Upper lobe of right lung (tissue), 1 donor: Measurements from ENCODE around the gene UBC. TPM values are rescaled to one million over a fixed set of nuclear protein-coding genes. Genes with fewer than 3 reads are reported as not detected.
"Not testable (repeated sequence)": the region's sequence is repeated elsewhere in the genome, so short reads cannot be mapped to it uniquely, and the experiment has no call there.

ENCODE experiments used
- ATAC-seq: fragments of 200-7000 bp; cut with Tn5 transposase; one replicate; pipeline ENCODE4 v1.9.1; 2020; ENCODE audit warnings: mild to moderate bottlenecking, moderate library complexity
- DNase-seq: peaks from one replicate; pipeline ENCODE4 v3.0.0-alpha.2; 2020
- H3K27ac ChIP-seq: fragments of 200-600 bp; one replicate; pipeline ENCODE4 v1.8.0; 2022
- H3K27me3 ChIP-seq: fragments of 200-600 bp; one replicate; pipeline ENCODE4 v1.8.0; 2022; ENCODE audit warnings: mild to moderate bottlenecking
- H3K36me3 ChIP-seq: fragments of 200-600 bp; one replicate; pipeline ENCODE4 v1.8.0; 2022
- H3K4me1 ChIP-seq: fragments of 200-600 bp; one replicate; pipeline ENCODE4 v1.8.0; 2022
- H3K4me3 ChIP-seq: fragments of 200-600 bp; one replicate; pipeline ENCODE4 v1.8.0; 2022; ENCODE audit warnings: mild to moderate bottlenecking
- H3K9me3 ChIP-seq: fragments of 200-600 bp; one replicate; pipeline ENCODE4 v1.8.0; 2022
- intact Hi-C: fragments of 100-400 bp; cut with DNase I; formaldehyde crosslinking; loops from one replicate; pipeline ENCODE4 v1.11.0; 2022
- total RNA-seq: library from RNA; stranded (reverse); fragmentation: NEBNext Ultra II Directional; extraction: Animal tissue kit (Norgen Biotek cat#: 25700); gene quantifications from one replicate; pipeline ENCODE4 v1.2.1, GENCODE V29; 2021
- TF ChIP-seq, protein P1 (sequence below): fragments of 200-600 bp; IDR thresholded peaks from one replicate; pipeline ENCODE4 v1.8.0; 2022; ENCODE audit warnings: antibody characterized with exemption
- donor health status: DM: no; HTN: yes; CAD: no; lungs with severe emphysema.

Gene UBC
- total RNA-seq, 1 donor from 2014 or later = 1,107 TPM

DNA sequence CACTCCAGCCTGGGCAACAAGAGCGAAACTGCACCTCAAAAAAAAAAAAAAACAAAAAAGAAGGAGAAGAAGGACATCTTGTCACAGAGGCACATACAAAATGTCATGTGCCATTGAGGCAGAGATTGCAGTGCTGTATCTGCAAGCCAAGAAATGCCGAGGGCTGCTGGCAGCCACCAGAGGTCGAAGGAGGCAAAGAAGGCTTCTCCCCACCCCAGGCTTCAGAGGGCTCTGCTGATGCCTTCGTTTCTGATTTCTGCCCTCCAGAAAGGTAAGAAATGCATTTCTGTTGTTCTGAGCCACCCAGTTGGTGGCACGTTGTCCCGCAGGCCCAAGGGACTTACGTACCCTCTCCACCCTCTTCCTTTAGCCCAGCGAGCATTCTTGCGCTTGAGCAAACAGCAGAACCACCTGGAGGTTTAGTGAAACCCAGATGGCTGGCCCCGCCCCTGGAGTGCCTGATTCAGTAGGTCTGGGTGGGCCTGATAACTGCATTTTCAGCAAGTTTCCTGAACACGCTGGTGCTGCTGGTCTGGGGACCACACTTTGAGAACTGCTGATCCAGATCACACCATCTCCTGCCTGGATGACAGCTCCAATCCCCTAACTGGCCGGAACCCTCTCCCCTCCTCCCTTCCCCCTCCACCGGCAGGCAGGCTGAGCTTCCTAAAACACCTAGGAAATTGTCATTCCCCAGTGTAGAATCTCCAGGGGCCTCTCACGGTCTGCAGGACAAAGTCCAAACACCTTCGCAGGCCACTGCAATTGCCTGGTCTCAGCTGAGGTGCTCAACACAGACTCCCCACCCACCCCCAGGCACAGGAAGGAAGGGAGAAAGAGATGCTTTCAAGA is 29.6 kb downstream of the UBC start:
- intact Hi-C loops = no loop called here
- H3K4me3 ChIP-seq = no peak overlapping the region
- H3K36me3 ChIP-seq = no peaks in the 10 kb centered on the region
- H3K9me3 ChIP-seq = no peaks in the 10 kb centered on the region
- ATAC-seq = peak; percentile 65
- H3K4me1 ChIP-seq = no peaks in the 10 kb centered on the region
- no peak overlapping the region for H3K27ac ChIP-seq
- TF ChIP-seq, protein P1, sequence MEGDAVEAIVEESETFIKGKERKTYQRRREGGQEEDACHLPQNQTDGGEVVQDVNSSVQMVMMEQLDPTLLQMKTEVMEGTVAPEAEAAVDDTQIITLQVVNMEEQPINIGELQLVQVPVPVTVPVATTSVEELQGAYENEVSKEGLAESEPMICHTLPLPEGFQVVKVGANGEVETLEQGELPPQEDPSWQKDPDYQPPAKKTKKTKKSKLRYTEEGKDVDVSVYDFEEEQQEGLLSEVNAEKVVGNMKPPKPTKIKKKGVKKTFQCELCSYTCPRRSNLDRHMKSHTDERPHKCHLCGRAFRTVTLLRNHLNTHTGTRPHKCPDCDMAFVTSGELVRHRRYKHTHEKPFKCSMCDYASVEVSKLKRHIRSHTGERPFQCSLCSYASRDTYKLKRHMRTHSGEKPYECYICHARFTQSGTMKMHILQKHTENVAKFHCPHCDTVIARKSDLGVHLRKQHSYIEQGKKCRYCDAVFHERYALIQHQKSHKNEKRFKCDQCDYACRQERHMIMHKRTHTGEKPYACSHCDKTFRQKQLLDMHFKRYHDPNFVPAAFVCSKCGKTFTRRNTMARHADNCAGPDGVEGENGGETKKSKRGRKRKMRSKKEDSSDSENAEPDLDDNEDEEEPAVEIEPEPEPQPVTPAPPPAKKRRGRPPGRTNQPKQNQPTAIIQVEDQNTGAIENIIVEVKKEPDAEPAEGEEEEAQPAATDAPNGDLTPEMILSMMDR = no peak
- no peaks in the 10 kb centered on the region for H3K27me3 ChIP-seq
- DNase-seq = no peak

DNA sequence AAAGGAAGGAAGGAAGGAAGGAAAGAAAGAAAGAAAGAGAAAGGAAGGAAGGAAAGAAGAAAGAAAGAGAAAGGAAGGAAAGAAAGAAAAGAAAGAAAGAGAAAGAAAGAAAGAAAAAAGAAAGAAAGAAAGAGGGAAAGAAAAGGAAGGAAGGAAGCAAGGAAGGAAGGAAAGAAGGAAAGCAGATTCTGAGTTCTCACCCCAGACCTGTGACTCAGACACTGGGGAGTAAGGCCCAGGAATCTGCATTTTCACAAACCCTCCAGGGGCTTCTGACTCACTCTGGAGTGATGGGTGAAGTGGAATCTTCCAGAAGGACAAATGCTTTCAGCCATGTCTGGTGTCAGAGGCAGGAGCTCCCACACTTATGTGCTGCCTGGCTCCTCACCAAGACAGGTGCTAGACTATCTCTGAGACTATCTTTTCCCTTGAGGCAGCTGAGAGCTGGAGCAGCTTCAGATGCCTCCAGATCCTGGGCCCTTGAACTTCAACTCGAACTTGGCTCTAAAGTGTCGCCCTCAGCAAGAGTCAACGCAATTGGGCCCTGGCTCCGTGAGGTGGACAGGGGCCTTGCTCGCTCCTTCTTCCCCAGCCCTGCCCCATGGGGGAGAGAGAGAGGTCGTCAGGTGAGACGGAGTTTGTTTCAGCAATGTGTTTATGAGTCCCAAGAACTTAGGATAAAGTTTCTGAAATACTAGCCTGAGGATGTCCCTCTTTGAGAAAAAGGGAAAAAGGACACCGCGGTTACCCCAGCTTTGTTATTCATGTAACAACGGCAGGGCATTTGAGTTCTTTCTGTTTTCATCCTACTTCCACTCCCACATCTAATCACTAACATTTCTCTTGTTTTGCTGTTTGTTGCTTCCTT is 31.0 kb downstream of the UBC start:
- H3K36me3 ChIP-seq = no peaks in the 10 kb centered on the region
- no peak for ATAC-seq
- TF ChIP-seq, protein P1 = no peak
- no peaks in the 10 kb centered on the region for H3K9me3 ChIP-seq
- no peaks in the 10 kb centered on the region for H3K27me3 ChIP-seq
- intact Hi-C loops = no loop called here
- H3K4me1 ChIP-seq = no peaks in the 10 kb centered on the region
- H3K27ac ChIP-seq = no peak overlapping the region
- DNase-seq = no peak
- no peak overlapping the region for H3K4me3 ChIP-seq

DNA sequence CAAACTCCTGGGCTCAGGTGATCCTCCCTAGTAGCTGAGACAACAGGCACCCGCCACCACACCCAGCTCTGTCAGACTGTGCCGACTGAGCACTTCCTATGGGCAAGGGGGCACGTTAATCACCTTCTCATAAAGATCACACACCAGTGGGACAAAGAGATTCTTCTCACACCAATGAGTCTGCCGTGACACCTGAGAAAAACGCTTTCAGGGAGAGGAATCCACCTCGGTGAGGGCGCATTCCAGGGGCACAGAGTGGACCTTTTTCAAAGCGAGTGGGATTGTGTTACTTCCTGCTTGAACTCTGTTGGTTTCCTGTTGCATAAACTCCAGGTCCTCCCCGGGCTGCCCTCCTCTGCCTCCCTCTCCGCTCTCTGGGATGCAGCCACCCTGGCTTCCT is 33.3 kb downstream of the UBC start:
- intact Hi-C loops = no loop called here
- ATAC-seq = peak; percentile 67

DNA sequence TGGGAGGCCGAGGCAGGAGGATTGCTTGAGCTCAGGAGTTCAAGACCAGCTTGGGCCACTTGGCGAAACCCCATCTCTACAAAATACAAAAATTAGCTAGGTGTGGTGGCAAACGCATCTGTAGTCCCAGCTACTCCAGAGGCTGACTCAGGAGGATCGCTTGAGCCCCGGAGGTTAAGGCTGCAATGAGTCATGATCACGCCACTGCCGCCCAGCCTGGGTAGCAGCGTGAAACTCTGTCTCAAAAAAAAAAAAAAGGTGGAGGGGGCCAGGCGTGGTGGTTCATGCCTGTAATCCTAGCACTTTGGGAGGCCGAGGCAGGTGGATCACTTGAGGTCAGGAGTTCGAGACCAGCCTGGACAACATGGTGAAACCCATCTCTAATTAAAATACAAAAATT is 34.1 kb downstream of the UBC start:
- DNase-seq, intact Hi-C loops, ATAC-seq, H3K4me3 ChIP-seq, H3K9me3 ChIP-seq, H3K4me1 ChIP-seq, H3K27ac ChIP-seq, H3K27me3 ChIP-seq, H3K36me3 ChIP-seq: not testable (repeated sequence)

More for the DNA sequence above, 33.3 kb downstream of the UBC start:
- Histone ChIP-seq H3K9me3 (no peaks in the 10 kb centered on the region), H3K4me1 (no peaks in the 10 kb centered on the region), H3K27ac (no peak overlapping the region), H3K4me3 (no peak overlapping the region), H3K27me3 (no peaks in the 10 kb centered on the region), H3K36me3 (no peaks in the 10 kb centered on the region)
- TF ChIP-seq, protein P1 = no peak
- DNase-seq = no peak

DNA sequence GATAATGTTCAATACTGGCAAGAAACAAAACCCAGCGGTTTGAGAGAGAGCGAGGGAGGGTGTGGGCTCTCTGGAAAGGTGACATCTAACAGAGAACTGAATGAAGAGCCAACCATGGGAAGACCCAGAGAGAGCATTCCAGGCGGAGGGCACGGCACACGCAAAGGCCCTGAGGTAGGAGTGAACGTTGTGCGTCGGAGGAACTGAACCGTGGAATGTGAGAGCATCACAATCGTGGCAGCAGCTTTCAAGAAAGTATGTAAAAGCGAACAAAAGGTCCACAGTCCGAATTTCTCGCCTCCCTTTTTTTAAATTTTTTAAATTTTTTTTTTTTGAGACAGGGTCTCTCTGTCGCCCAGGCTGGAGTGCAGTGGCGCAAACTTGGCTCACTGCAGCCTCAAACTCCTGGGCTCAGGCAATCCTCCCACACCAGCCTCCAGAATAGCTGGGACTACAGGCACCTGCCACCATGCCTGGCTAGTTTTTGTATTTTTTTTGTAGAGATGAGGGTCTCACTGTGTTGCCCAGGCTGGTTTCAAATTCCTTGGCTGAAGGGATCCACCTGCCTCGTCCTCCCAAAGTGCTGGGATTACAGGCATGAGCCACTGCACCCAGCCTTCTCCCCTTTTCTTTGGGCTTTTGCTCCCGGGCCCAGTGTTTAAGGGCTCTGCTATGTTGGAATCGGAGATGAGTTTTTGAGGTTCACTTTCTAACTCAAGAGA is 35.5 kb downstream of the UBC start:
- intact Hi-C loops = no loop called here
- Histone ChIP-seq H3K36me3 (no peaks in the 10 kb centered on the region), H3K4me3 (no peak overlapping the region), H3K9me3 (no peaks in the 10 kb centered on the region), H3K4me1 (no peaks in the 10 kb centered on the region), H3K27ac (no peak overlapping the region), H3K27me3 (no peaks in the 10 kb centered on the region)
- TF ChIP-seq, protein P1 = no peak
- DNase-seq = no peak
- ATAC-seq = no peak
